CD4-positive, alpha-beta T cell treated with Interleukin-17A for 4 hours (primary cell): Measurements from ENCODE around the gene TFEC.
"Not testable (repeated sequence)": the region's sequence is repeated elsewhere in the genome, so short reads cannot be mapped to it uniquely, and the experiment has no call there.

ENCODE experiments used
- DNase-seq: peaks from one replicate; pipeline ENCODE4 v3.0.0-alpha.2; 2020; ENCODE audit warnings: mixed read lengths

Gene TFEC

DNA sequence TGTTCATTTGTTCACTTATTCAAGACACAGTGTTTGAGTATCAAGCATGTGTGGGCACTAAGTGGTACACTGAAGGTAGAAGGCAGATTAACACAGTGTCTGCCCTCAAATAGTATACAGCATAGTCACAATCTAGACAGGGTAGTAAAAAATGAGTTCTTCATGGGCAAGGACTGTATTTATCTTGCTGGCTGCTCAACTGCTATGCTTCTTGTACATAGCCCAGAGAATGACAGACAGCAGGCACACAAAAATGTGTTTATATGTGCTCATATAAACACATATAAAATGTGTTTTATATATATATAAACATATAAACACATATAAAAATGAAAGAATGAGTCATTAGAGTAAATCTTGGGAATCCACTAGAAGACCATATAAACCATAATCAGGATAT, 43.1 kb downstream of the TFEC start:
- no peak for DNase-seq

DNA sequence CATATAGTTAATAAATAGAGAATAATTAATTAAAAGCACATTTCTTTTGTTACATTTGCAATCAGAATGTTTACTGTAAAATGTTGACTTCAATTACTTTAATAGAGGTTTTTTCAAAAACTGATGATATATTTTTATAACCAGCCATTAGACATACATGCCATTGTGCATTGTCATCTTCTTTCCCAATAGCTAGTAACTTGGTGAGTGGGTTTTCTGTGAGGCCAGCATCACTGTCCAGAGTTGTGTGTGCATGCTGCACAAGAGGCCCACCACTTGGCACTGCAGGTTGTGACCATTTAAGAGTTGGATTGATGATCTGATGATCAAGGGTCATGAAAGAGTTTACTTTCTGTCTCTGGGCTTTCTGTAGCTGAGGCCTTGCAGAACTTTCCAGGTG, 46.5 kb downstream of the TFEC start:
- no peak for DNase-seq

DNA sequence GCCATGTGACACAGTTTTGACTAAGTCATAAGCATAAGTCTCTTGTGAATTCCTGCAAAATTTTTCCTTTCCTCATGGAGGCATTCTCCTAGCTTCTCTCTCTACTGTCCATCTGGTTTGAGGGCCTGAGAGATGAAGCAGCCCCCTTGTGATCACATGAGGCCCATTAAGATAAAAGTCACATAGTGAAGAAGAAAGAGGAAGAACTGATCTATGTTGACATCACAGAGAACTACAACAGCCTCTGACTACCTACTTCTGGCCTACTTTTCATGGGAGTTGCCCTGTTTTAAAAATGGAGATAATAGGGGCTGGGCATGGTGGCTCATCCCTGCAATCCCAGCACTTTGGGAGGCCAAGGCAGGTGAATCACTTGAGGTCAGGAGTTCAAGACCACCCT, 50.4 kb downstream of the TFEC start:
- no peak for DNase-seq

DNA sequence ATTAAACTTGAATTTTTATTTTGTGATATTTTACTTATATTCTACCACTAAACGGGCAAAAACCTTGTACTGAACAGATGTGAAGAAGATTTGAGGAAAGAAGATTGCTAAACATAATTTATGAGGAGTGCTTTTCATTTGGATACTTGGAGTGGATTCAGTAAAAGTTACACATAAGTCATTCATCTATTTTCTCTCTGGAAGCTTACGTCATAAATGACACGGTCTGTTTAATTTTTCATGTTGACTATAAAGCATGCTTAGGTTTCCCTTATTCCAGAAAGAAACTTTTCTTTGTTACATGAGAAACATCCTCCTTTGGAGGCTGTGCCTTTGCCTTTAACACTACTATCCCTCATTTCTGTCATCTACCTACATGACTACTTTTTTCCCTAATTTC, 53.9 kb downstream of the TFEC start:
- no peak for DNase-seq

DNA sequence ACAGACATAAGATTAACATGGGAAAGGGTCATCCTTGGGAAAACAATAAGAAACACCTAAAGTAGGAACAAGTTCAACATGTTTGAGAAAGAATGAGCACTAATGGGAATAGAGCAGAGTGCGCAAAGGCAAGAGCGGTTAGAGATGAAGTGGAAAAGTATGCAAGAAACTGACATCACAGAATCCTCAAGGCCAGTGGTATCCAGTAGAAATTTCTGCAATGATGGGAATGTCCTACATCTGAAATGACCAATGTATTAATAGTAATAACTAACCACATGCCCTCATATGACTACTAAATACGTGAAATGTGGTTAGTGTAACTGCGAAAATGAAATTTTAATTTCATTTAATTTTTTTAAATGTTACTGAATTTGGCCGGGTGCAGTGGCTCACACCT, 54.8 kb downstream of the TFEC start:
- no peak for DNase-seq

DNA sequence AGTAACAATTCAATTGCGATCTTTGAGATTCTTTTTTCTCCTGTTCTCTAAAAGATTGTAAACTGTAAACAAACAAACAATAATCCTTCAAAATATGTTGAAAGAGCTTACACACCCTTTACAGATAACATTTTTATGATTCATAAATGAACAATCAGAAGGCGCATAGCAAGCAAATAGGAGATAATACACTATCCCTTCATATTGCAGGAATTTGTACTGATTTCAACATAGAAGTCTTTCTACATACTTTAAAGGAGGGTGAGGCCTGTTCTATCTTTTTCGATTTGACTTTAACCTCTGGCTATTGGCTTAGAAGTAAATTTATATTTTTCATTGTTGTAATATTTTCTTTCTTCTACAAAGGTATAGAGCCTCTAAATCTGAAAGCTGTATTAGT, 57.2 kb downstream of the TFEC start:
- DNase-seq: no peak

DNA sequence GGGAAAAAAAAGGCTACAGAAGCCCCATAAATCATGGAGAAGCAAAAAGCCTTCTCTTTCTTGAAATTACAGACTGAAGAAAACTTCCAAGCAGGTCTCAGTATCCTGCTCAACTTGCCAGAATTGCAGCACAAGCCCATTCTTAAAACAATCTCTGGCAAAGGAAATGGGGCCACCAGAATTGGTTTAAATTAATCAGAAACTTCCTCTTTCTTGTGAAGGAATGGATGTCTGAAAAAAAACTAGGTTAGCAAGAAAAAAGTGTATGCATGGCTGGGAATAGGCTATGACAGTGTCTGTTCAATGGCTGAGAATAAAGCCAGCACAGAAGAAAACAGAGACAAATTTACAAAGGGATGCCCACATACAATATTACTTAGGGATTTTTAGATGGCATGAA, 59.1 kb downstream of the TFEC start:
- DNase-seq: no peak

DNA sequence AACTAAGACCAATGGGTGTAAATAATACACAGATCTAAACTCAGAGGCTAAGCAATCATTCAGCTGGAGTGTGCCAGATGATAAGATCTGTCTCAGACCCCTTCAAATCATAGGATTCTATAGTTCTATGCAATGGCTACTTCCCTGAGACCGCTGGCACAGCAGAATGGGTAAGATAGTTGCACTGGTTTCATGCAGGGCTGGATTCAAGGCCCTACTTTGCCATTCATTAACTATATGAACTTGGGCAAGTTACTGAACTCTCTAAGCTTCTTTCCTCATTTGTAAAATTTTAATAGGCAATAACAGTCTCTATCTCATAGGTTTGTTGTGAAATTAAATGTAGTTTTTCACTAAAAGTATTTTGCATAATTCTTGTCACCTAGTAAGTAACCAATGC, 62.0 kb downstream of the TFEC start:
- no peak for DNase-seq

DNA sequence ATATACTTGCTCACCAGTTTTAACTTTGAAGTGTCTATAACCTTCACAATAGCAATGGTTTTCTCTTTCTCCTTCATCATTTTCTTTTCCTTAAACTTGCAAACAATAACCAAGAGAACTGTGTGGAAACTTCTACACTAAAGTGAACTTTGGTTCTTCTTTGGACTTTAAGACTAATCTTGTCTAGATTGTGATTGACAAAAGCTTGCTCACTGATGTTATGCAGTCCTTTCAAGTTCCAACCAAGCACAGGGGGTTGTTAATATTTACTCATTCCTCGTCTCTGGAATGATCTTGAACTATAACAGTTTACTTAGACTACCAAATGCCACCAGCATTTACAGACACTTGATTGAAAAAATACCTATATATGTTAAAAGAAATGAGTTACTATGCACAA, 62.4 kb downstream of the TFEC start:
- DNase-seq: no peak

DNA sequence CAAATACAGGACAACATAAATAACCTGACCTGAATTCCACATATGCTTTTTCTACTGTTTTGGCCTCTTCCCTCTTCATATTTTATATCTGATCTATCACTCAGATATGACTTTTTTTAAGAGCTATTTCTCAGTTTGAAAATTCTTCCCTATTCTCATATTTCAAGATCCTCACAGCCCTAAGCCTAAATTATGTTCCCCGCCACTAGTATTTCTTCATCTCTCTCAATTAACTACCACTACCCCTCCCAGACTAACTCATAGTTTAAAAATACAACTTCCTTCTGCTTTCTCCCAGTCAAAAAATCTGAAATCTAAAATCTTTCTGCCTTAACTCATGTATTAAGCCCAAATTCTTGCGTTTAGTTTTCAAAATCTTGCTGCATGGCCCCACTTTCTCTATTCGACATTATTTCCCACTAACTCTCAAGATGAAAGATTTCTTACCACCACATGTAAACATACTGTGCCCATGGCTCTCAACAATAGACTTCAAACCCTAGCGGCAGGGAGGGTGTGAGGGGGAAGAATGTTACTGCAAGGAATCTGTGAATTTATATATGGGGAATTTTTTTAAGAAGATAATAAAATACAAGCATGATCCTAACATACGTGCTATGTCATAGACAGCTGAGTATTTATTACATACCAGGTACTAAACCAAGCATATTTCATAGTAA, 64.6 kb downstream of the TFEC start:
- no peak for DNase-seq

DNA sequence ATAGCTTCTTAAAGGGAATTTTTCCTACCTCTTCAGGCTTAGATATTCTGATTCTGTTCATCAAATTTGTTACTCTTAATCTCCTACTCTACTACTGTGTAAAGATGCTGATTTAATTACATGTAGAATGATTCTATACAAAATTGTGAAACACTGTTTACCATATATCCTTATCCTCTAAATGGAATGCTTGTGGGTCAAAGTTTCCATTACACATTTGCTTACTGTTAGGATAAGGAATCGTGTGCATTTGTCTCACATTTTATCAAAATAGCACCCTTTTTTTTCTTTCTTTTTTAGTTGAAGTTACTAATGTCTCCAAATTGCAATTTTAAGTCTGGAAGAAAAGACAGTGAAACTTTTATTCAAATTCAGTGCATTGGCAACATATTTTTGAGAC, 65.3 kb downstream of the TFEC start:
- DNase-seq: no peak

DNA sequence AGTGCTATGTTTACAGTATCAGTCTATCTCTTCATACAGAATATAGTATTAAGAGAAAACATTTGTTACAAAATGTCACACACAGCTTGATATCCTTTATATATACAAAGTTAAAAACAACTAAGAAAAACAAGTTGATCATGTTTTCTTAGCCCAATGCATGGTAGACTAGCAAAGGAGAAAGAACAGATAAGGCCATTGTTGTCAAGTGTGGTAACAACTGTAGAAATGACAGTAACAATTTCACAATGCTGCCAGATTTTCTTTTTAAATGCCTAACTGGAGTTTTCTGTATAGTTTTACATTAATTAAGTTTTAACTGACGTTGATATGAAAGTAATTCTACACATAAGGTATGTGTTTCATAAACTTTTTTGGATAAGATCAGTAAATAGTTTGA, 65.8 kb downstream of the TFEC start:
- no peak for DNase-seq

DNA sequence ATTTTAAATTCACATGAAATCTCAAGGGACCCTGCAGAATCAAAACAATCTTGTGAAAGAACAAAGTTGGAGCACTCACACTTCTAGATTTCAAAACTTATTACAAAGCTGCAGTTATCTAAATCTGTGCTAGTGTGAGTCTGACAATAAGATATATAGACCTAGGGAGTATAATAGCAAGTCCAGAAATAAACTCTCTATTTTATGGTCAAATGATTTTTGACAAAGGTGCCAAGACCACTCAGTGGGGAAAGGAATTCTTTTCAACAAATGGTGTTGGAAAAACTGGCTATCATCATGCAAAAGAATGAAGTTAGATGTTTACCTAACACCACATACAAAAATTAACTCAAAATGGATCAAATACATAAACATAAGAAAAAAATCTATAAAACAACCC, 68.2 kb downstream of the TFEC start:
- DNase-seq: no peak

DNA sequence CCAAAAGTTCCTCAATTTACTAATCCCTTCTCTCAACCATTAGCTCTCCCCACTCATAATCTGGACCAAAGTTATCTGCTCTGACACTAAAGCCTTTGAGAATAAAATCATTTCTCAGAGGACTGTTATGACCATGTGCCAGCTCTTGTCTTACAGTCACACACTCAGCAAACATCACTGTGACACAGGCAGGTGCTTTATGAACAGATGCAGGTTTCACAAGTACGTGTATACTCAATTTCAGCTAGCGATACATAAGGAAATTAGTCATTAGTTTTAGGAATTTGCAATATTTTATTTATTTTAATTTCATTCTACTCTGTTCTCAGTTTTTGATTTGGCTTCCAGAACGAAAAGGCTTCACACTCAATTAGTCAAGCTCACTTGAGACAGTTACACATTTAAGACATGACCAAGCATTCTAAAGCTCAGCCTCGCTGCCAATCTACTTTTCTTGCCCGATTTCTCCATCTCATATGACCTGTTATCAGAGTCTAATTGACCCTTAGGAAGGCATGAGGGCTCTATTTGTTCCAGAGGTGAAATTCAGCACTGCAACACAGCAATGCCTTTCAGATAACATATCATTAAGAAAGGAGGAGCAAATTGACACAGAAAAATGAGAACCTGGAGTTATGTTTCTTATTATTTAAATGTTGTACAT, 76.8 kb downstream of the TFEC start:
- DNase-seq: no peak

DNA sequence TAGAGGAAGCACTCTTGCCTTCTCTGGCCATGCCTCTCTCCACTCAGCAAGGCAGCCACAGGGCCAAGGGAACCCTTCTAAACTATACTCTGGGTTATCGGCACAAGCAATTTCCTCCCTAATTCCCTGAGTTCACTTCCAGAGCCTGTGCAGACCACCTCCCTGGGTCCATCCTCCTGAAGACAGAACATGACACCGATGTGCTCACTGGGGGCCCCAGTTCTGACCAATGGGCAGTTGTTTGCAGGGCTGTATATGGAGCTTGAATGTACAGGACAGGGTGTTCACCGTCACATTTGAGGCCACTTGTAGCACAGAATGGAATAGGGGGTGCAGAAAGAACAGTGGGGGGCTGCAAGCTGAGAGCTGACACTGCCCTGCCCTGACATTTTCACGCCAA, 77.7 kb downstream of the TFEC start:
- DNase-seq: no peak

DNA sequence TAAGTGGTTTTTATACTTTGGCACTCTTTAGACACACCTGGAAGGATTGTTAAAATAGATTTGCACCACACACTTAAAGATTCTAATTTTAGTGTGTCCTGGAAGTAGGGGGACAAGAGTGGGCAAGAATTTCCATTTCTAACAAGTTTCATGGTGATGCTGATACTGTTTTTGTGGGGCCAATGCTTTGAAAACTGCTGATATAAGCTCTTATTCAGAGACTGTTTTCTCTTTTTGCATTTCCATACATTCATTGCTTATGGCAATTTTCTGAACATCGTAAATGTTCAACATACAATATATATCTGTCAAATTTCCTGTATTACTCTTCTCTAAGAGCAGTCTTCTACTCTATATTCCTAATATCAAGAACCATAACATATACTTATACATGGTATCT, 79.0 kb downstream of the TFEC start:
- DNase-seq: no peak

DNA sequence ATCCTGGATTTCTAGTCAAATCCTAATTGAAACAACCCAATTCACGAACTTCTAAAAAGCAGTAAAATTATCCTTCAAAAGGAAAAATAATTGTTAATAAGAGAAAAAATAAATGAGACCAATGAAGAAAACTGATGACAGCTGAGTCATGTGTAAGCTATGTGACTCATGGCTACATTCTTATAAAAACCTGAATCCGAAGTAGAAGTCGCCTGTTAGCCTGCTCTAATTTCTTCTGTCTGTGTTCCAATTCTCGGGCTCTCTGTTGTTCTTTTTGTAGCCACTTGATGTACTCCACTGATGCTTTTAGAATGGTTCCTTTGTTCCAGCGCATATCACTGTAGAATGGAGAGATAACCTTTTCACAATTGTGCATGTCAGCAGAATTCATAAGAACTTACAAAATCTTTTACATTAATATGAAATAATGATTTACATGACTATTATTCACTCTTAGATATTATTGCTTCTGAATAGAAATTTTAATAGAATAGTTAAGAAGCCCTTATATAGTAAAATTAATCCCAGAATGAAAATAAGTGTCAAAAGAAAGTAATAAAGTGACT, 88.8 kb downstream of the TFEC start:
- DNase-seq: no peak

DNA sequence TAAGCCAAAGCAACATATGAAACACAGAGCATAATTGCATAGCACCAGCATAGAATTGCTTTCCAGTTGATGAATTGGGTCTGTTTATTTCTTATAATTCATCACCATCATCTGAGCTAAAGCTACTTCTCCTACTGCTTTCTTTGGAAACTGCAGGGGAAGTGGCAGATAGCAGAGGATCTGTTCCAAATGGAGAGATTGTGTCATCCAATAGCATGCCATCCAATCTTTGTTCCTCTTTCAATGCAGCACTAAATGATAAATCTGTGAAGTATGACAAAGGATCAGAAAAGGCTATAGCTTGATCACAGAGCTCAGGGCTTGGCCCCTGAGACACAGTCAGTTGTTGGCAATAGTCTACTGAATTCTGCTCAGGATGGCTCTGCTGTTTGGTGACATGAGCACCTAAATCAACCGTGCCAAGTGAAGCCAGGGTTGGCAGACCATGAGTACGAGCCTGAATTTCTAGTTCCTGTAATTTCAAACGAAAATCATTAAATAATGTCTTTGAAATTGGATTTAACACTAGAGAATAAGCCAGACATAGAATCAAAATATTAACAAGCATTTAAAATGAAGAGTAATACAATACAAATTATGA, 90.0 kb downstream of the TFEC start:
- no peak for DNase-seq

DNA sequence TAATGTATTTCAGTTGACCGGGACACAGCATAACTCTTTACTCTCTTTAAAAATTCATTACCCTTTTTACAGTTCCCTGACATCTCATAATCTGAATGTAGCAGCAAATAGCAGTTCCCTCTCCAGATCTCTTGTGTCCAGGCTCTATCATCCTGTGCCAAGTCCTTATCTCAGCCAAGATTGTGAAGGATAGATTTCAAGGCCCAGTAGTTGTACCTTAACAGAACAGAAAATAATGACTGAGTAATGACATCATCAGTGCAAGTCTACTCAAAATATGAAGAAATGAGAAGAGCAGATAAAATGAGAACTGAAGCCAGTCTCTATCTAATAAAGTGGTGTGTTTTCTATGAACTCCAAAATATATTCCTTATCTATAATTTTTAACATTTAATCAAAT, 92.6 kb downstream of the TFEC start:
- DNase-seq: no peak

DNA sequence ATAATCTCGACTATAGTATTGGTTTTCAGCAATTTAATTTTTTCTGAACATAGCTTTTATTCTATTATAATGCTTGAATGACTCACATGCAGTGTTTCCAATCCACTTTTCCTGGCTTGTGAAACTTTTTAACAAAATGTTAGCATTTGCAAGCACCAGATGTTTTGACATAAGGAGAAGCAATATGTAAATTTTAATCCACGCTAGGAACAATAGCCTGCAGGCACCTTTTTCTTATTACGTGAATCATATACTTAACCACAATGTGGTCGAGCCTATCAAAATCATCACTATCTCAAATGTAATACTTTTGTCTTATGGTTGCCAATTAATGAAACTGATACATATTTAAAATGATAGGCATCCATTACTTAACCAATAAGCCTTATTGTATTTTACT, 97.1 kb downstream of the TFEC start:
- no peak for DNase-seq

DNA sequence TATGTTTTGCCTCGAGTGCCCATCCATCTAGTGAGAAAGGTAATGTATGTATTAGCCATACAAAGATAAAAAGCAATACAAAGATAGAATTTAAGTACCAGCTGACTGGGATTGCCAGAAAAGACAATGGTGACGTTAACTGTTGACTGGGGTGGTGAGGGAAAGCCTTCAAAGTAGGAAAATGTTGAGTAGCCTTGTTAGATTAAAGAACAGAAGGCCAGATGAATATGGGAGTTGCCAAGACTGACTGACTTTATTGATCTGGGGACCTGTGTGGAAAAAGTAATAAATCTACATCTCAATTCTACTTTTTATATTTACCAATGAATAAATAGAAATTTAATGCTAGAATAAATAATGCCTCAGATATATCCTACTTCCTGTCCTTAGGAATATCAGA, 97.7 kb downstream of the TFEC start:
- DNase-seq: no peak

DNA sequence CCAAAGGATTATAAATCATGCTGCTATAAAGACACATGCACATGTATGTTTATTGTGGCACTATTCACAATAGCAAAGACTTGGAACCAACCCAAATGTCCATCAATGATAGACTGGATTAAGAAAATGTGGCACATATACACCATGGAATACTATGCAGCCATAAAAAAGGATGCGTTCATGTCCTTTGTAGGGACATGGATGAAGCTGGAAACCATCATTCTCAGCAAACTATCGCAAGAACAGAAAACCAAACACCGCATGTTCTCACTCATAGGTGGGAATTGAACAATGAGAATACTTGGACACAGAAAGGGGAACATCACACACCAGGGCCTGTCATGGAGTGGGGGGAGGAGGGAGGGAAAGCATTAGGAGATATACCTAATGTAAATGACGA, 100.4 kb downstream of the TFEC start:
- not testable (repeated sequence) for DNase-seq

DNA sequence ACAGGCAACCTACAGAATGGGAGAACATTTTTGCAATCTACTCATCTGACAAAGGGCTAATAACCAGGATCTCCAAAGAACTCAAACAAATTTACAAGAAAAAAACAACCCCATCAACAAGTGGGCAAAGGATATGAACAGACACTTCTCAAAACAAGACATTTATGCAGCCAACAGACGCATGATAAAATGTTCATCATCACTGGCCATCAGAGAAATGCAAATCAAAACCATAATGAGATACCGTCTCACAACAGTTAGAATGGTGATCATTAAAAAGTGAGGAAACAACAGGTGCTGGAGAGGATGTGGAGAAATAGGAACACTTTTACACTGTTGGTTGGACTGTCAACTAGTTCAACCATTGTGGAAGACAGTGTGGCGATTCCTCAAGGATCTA, 100.8 kb downstream of the TFEC start:
- DNase-seq: not testable (repeated sequence)

DNA sequence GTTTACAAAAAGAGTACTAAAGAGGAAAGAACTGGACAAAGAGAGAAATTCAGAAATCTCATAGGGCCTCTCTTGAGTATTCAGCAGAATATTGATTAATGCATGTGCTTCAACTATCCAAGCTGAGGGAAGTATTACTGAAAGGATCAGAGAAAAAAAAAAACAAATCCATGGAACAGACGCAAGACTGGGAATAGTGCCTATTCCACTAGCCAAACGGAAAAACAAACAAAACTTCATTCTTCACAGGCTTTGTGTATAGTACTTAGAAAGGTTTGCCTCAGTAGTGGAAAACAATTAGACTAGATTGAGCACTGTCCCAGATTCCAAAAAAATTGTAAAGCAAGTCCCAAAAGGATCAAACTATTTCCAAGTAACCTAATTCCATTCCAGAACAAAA, 106.2 kb downstream of the TFEC start:
- DNase-seq: no peak
